ENCODE data around the gene HS3ST5.

DNA sequence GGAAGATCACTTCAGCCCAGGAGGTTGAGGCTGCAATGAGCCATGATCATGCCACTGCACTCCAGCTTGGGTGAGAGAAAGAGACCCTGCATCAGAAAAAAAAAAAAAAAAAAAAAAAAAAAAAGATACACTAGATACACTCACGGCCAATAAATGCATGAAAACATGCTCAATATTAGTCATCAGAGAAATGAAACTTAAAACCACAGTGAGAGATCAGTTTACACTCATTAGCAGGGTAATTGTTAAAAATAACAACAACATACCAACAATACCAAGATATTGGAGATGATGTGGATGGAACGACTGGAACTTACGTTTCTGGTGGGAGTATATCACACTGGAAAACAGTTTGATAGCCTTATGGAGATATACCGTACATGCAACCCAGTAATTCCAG is 29.9 kb downstream of the HS3ST5 start:
- TF ChIP-seq, protein P1, sequence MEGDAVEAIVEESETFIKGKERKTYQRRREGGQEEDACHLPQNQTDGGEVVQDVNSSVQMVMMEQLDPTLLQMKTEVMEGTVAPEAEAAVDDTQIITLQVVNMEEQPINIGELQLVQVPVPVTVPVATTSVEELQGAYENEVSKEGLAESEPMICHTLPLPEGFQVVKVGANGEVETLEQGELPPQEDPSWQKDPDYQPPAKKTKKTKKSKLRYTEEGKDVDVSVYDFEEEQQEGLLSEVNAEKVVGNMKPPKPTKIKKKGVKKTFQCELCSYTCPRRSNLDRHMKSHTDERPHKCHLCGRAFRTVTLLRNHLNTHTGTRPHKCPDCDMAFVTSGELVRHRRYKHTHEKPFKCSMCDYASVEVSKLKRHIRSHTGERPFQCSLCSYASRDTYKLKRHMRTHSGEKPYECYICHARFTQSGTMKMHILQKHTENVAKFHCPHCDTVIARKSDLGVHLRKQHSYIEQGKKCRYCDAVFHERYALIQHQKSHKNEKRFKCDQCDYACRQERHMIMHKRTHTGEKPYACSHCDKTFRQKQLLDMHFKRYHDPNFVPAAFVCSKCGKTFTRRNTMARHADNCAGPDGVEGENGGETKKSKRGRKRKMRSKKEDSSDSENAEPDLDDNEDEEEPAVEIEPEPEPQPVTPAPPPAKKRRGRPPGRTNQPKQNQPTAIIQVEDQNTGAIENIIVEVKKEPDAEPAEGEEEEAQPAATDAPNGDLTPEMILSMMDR (IDR thresholded peaks at IDR 0.05) = no peak
- no peak for TF ChIP-seq POLR2A (IDR thresholded peaks at IDR 0.05)

All from thyroid gland (tissue), 4 donors.